Activated CD4-positive, alpha-beta memory T cell treated with anti-CD3 and anti-CD28 coated beads for 36 hours (primary cell): ENCODE data around the gene ARHGEF3. TPM values are rescaled to one million over a fixed set of nuclear protein-coding genes. Genes with fewer than 3 reads are reported as not detected.

Experiments used
- CTCF ChIA-PET: fragments of 350-600 bp; sonication (Branson Sonifier 250); formaldehyde crosslinking; loops from one replicate; lab custom pipeline; 2021; ENCODE audit warnings: antibody characterized with exemption, inconsistent platforms; lab: Charles Lee
- POLR2A ChIA-PET: fragments of 350-600 bp; sonication (Branson Sonifier 250); formaldehyde crosslinking; loops from one replicate; lab custom pipeline; 2021; ENCODE audit warnings: antibody characterized with exemption; lab: Charles Lee
- DNase-seq: peaks from one replicate; pipeline ENCODE4 v3.0.0-alpha.2; 2020
- H3K27ac Mint-ChIP-seq: one replicate; pipeline ENCODE4 v1.8.0; 2021; ENCODE audit warnings: mixed read lengths
- H3K27me3 Mint-ChIP-seq: one replicate; pipeline ENCODE4 v1.8.0; 2021; ENCODE audit warnings: mixed read lengths
- H3K36me3 Mint-ChIP-seq: one replicate; pipeline ENCODE4 v1.8.0; 2021; ENCODE audit warnings: mixed read lengths
- H3K4me1 Mint-ChIP-seq: one replicate; pipeline ENCODE4 v1.8.0; 2021; ENCODE audit warnings: low read depth, mixed read lengths
- H3K4me3 Mint-ChIP-seq: one replicate; pipeline ENCODE4 v1.8.0; 2021; ENCODE audit warnings: mild to moderate bottlenecking, mixed read lengths
- H3K9me3 Mint-ChIP-seq: one replicate; pipeline ENCODE4 v1.8.0; 2021; ENCODE audit warnings: mixed read lengths
- intact Hi-C: fragments of 100-400 bp; cut with micrococcal nuclease; formaldehyde crosslinking; loops from one replicate; pipeline ENCODE4 v1.15.1; 2023
- total RNA-seq, 2 experiments: library from RNA; stranded (reverse); gene quantifications; one replicate each; pipeline ENCODE4 v1.2.3, GENCODE V29; 2021

Gene ARHGEF3
- total RNA-seq, 2 experiments from 2014 or later: 28.0 to 31.5 TPM

- DNase-seq: no peak
- CTCF ChIA-PET: interaction anchor here (0.8 to 4.0 kb wide), 2 partner anchors 108 to 298 kb away, joined by 3 to 21 read pairs; no protein-coding TSS in a partner anchor
- Mint-ChIP-seq H3K4me1 (peaks cover 39% of the 10 kb centered on the region), H3K9me3 (no peaks in the 10 kb centered on the region), H3K27me3 (no peaks in the 10 kb centered on the region), H3K27ac (no peak overlapping the region), H3K4me3 (no peak overlapping the region), H3K36me3 (no peaks in the 10 kb centered on the region)
- POLR2A ChIA-PET: no interaction called here
- intact Hi-C loops: loop anchor here (5.0 to 10.0 kb wide), 2 partner anchors 171 to 347 kb away; no protein-coding TSS in a partner anchor
Observed at GRCh38 chr3:56691165-56692000, 110.4 kb downstream of the ARHGEF3 start.

- no peaks in the 10 kb centered on the region for H3K9me3 Mint-ChIP-seq
- peaks cover 19% of the 10 kb centered on the region for H3K4me1 Mint-ChIP-seq
- H3K27me3 Mint-ChIP-seq: no peaks in the 10 kb centered on the region
- peaks cover 1% of the 10 kb centered on the region for H3K36me3 Mint-ChIP-seq
- POLR2A ChIA-PET: no interaction called here
- CTCF ChIA-PET: interaction anchor here (0.6 to 1.2 kb wide), 3 partner anchors 9 to 299 kb away, joined by 3 read pairs; no protein-coding TSS in a partner anchor
- no peak overlapping the region for H3K4me3 Mint-ChIP-seq
- no peak for DNase-seq
- intact Hi-C loops: loop anchor here (10.0 kb wide), 1 partner anchor 535 kb away; the partner anchor contains the start of gene APPL1
- no peak overlapping the region for H3K27ac Mint-ChIP-seq
Observed at GRCh38 chr3:56689303-56689702, 112.4 kb downstream of the ARHGEF3 start.

- intact Hi-C loops: loop anchor here (10.0 kb wide), 1 partner anchor 537 kb away; the partner anchor contains the start of gene APPL1
- no peak overlapping the region for H3K27ac Mint-ChIP-seq
- CTCF ChIA-PET: no interaction called here
Observed at GRCh38 chr3:56688191-56688590, 113.6 kb downstream of the ARHGEF3 start.

GRCh38 chr3:56684029-56684428 is 117.7 kb downstream of the ARHGEF3 start:
- peaks cover 33% of the 10 kb centered on the region for H3K36me3 Mint-ChIP-seq
- H3K4me1 Mint-ChIP-seq: peaks cover 25% of the 10 kb centered on the region
- DNase-seq: no peak
- intact Hi-C loops: loop anchor here (10.0 kb wide), 1 partner anchor 541 kb away; the partner anchor contains the start of gene APPL1
- peak overlapping the region; percentile 18 for H3K4me3 Mint-ChIP-seq
- ChIA-PET POLR2A (interaction anchor here (2.4 kb wide), 1 partner anchor 115 kb away, joined by 14 read pairs; no protein-coding TSS in a partner anchor), CTCF (interaction anchor here (2.0 kb wide), 1 partner anchor 116 kb away, joined by 8 read pairs; the partner anchor contains the start of gene ARHGEF3)
- no peaks in the 10 kb centered on the region for H3K27me3 Mint-ChIP-seq
- no peak overlapping the region for H3K27ac Mint-ChIP-seq
- H3K9me3 Mint-ChIP-seq: peaks cover 4% of the 10 kb centered on the region

More at GRCh38 chr3:56688191-56688590, 113.6 kb downstream of the ARHGEF3 start:
- peaks cover 13% of the 10 kb centered on the region for H3K4me1 Mint-ChIP-seq
- DNase-seq: no peak
- H3K27me3 Mint-ChIP-seq: no peaks in the 10 kb centered on the region
- peaks cover 4% of the 10 kb centered on the region for H3K9me3 Mint-ChIP-seq
- peaks cover 7% of the 10 kb centered on the region for H3K36me3 Mint-ChIP-seq
- POLR2A ChIA-PET: no interaction called here
- H3K4me3 Mint-ChIP-seq: no peak overlapping the region

GRCh38 chr3:56683122-56683817 is 118.5 kb downstream of the ARHGEF3 start, which contains the start of gene TASOR:
TASOR (minus strand) TSS chr3:56683265; CDS start chr3:56683006, 259 bp downstream.
- CTCF ChIA-PET: interaction anchor here (1.1 to 2.1 kb wide), 2 partner anchors 10 to 116 kb away, joined by 3 to 9 read pairs; no protein-coding TSS in a partner anchor
- Mint-ChIP-seq H3K9me3 (peaks cover 4% of the 10 kb centered on the region), H3K27ac (peak within 1 kb of the TSS; percentile 97), H3K4me3 (peak within 1 kb of the TSS; percentile 97), H3K27me3 (no peaks in the 10 kb centered on the region), H3K4me1 (peaks cover 32% of the 10 kb centered on the region), H3K36me3 (peaks cover 36% of the 10 kb centered on the region)
- POLR2A ChIA-PET: interaction anchor here (1.2 to 2.4 kb wide), 8 partner anchors 9 to 298 kb away, joined by 3 to 14 read pairs (median 6); partner anchors contain the start of gene ARHGEF3
- peak; percentile 90 for DNase-seq
- intact Hi-C loops: loop anchor here (10.0 kb wide), 1 partner anchor 542 kb away; the partner anchor contains the start of gene APPL1

- POLR2A ChIA-PET: interaction anchor here (0.7 to 2.4 kb wide), 10 partner anchors 8 to 299 kb away, joined by 3 to 14 read pairs (median 6); partner anchors contain the start of genes ARHGEF3 and CCDC66
- Mint-ChIP-seq H3K27me3 (no peaks in the 10 kb centered on the region), H3K4me1 (peaks cover 37% of the 10 kb centered on the region), H3K4me3 (peak overlapping the region; percentile 97), H3K27ac (peak overlapping the region; percentile 97), H3K36me3 (peaks cover 39% of the 10 kb centered on the region), H3K9me3 (peaks cover 4% of the 10 kb centered on the region)
- DNase-seq: peak; percentile 83
- CTCF ChIA-PET: interaction anchor here (0.7 to 2.1 kb wide), 3 partner anchors 10 to 234 kb away, joined by 3 to 9 read pairs (median 3); no protein-coding TSS in a partner anchor
- intact Hi-C loops: loop anchor here (1.0 to 10.0 kb wide), 3 partner anchors 11 to 542 kb away; partner anchors contain the start of genes APPL1 and CCDC66
Observed at GRCh38 chr3:56682462-56683121, 119.2 kb downstream of the ARHGEF3 start.

GRCh38 chr3:56681984-56682461 is 119.7 kb downstream of the ARHGEF3 start:
- ChIA-PET POLR2A (interaction anchor here (0.7 to 2.4 kb wide), 10 partner anchors 8 to 299 kb away, joined by 3 to 14 read pairs (median 6); partner anchors contain the start of genes ARHGEF3 and CCDC66), CTCF (interaction anchor here (0.7 to 2.1 kb wide), 2 partner anchors 117 to 235 kb away, joined by 3 to 9 read pairs; no protein-coding TSS in a partner anchor)
- Mint-ChIP-seq H3K4me3 (peak overlapping the region; percentile 97), H3K9me3 (peaks cover 4% of the 10 kb centered on the region), H3K4me1 (peaks cover 42% of the 10 kb centered on the region), H3K36me3 (peaks cover 43% of the 10 kb centered on the region), H3K27ac (peak overlapping the region; percentile 97), H3K27me3 (no peaks in the 10 kb centered on the region)
- DNase-seq: no peak
- intact Hi-C loops: loop anchor here (1.0 to 10.0 kb wide), 3 partner anchors 11 to 543 kb away; partner anchors contain the start of genes APPL1 and CCDC66

- no peak for DNase-seq
- Mint-ChIP-seq H3K36me3 (peaks cover 51% of the 10 kb centered on the region), H3K27ac (no peak overlapping the region), H3K27me3 (no peaks in the 10 kb centered on the region), H3K4me1 (peaks cover 53% of the 10 kb centered on the region), H3K9me3 (peaks cover 4% of the 10 kb centered on the region), H3K4me3 (no peak overlapping the region)
- CTCF ChIA-PET: interaction anchor here (0.7 to 1.2 kb wide), 2 partner anchors 9 to 120 kb away, joined by 3 to 4 read pairs; no protein-coding TSS in a partner anchor
- POLR2A ChIA-PET: no interaction called here
- intact Hi-C loops: loop anchor here (10.0 kb wide), 1 partner anchor 545 kb away; the partner anchor contains the start of gene APPL1
Observed at GRCh38 chr3:56680054-56680580, 121.6 kb downstream of the ARHGEF3 start.
